ENCODE measurements around the gene SGPL1. TPM values are rescaled to one million over a fixed set of nuclear protein-coding genes. Genes with fewer than 3 reads are reported as not detected.
"Not testable (repeated sequence)": the region's sequence is repeated elsewhere in the genome, so short reads cannot be mapped to it uniquely, and the experiment has no call there.

SGPL1 gene
- total RNA-seq, 2 experiments from 2014 or later, result 13.7 to 16.6 TPM

DNA sequence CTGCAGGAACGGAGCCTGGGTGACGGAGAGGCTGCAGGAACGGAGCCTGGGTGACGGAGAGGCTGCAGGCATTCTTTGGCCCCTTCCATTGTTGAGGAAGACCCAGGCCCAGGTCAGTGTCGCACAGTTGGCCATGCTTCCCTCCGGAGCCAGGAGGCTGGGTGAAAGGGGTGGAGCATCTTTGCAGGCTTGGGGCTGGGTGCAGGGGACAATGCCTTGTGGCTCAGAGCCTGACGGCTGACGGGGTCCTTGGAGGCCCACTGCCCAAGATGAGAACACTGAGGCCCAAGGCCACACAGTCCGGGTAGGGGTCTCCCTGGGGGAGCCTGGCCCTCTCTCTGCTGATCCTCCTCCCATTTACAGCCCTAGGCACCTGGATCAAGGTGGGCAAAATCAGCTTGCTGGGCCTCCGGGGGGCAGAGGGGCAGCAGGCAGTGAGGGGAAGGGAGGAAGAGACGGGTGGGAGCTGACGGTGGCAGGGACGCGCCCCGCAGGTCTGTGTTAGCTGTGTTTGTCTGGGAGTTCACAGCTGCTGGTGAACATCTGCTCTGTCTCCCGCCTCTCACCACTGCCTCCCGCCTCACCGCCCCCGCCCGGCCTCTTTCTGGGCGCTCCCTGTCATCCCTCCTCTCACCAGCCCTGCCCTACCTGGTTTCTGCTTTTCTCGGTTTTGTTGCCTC is 103.2 kb downstream of the SGPL1 start:
- no peak for ATAC-seq
- intact Hi-C loops (cut with micrococcal nuclease), result no loop called here
- H3K36me3 Mint-ChIP-seq (ENCODE audit: low read depth), result no peaks in the 10 kb centered on the region
- peaks cover 12% of the 10 kb centered on the region for H3K27me3 Mint-ChIP-seq
- no peaks in the 10 kb centered on the region for H3K9me3 Mint-ChIP-seq
- no peak overlapping the region for H3K27ac Mint-ChIP-seq
- POLR2A ChIA-PET, result no interaction called here
- TF ChIP-seq, protein P1, sequence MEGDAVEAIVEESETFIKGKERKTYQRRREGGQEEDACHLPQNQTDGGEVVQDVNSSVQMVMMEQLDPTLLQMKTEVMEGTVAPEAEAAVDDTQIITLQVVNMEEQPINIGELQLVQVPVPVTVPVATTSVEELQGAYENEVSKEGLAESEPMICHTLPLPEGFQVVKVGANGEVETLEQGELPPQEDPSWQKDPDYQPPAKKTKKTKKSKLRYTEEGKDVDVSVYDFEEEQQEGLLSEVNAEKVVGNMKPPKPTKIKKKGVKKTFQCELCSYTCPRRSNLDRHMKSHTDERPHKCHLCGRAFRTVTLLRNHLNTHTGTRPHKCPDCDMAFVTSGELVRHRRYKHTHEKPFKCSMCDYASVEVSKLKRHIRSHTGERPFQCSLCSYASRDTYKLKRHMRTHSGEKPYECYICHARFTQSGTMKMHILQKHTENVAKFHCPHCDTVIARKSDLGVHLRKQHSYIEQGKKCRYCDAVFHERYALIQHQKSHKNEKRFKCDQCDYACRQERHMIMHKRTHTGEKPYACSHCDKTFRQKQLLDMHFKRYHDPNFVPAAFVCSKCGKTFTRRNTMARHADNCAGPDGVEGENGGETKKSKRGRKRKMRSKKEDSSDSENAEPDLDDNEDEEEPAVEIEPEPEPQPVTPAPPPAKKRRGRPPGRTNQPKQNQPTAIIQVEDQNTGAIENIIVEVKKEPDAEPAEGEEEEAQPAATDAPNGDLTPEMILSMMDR (IDR thresholded peaks at IDR 0.05), result no peak
- H3K4me3 Mint-ChIP-seq, result no peak overlapping the region
- no peaks in the 10 kb centered on the region for H3K4me1 Mint-ChIP-seq (ENCODE audit: low read depth)
- no peak for DNase-seq
- CTCF ChIA-PET, result no interaction called here

DNA sequence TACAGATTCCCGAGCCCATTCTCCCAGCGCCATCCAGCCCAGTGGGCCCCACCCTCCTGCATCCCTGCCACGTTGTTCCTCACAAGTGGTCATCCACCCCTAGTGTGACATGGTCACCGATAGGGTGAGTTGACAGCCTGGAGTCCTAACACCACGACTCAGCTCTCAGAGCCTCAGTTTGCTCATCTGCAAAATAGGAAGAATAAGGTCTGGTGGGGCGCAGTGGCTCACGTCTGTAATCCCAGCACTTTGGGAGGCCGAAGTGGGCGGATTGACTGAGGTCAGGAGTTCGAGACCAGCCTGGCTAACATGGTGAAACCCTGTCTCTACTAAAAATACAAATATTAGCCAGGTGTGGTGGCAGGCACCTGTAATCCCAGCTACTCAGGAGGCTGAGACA is 104.2 kb downstream of the SGPL1 start:
- ATAC-seq; DNase-seq; H3K27ac Mint-ChIP-seq; CTCF ChIA-PET; H3K36me3 Mint-ChIP-seq (ENCODE audit: low read depth); H3K9me3 Mint-ChIP-seq; intact Hi-C loops (cut with micrococcal nuclease); POLR2A ChIA-PET; H3K4me3 Mint-ChIP-seq; H3K4me1 Mint-ChIP-seq (ENCODE audit: low read depth): not testable (repeated sequence)
- H3K27me3 Mint-ChIP-seq, result peaks cover 12% of the 10 kb centered on the region

DNA sequence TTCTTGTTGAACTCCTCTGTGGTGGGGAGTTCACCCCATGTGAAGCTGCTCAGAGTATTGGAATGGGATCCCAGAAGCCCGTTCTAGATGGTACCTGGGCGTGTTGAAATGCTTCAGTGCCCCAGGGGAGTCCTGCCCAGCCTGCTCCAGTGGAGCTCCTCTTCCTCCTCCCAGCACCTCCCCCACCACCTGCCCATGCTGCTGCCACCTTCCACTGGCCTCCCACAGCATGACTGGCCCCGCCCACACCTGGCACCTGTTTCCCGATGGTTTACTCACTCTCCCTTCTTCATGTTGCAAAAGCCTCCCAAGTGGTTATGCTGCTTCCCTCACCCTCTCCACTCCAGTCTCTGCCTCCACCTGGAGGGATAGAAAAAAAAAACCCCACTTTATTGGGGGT is 104.8 kb downstream of the SGPL1 start:
- Mint-ChIP-seq H3K9me3 (no peaks in the 10 kb centered on the region), H3K27me3 (peaks cover 11% of the 10 kb centered on the region), H3K27ac (no peak overlapping the region), H3K36me3 (ENCODE audit: low read depth) (no peaks in the 10 kb centered on the region), H3K4me3 (no peak overlapping the region), H3K4me1 (ENCODE audit: low read depth) (no peaks in the 10 kb centered on the region)
- TF ChIP-seq, protein P1 (IDR thresholded peaks at IDR 0.05), result no peak
- intact Hi-C loops (cut with micrococcal nuclease), result no loop called here
- ChIA-PET CTCF (no interaction called here), POLR2A (no interaction called here)
- DNase-seq (no peak), ATAC-seq (no peak)

DNA sequence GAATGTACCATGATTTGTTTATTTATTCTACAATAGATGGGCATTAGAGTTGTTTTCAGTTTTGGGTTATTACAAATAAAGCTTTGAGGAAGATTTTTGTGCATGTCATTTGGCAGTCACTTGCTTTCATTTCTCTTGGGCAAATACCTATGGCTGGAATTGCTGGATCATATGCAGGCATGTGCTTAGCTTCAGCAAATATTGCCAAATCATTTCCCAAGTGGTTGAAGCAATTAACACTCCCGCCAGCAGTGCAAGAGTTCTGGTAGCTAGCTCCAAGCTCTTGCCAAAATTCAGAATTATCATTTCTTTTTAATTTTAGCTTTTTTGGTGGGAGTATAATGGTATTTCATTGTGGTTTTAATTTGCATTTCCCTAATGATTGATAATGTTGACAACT is 105.5 kb downstream of the SGPL1 start:
- Mint-ChIP-seq H3K27me3 (peaks cover 7% of the 10 kb centered on the region), H3K27ac (no peak overlapping the region), H3K9me3 (no peaks in the 10 kb centered on the region), H3K4me1 (ENCODE audit: low read depth) (no peaks in the 10 kb centered on the region), H3K36me3 (ENCODE audit: low read depth) (no peaks in the 10 kb centered on the region), H3K4me3 (no peak overlapping the region)
- TF ChIP-seq, protein P1 (IDR thresholded peaks at IDR 0.05), result no peak
- DNase-seq (no peak), ATAC-seq (no peak)
- ChIA-PET POLR2A (no interaction called here), CTCF (interaction anchor here (0.9 kb wide), 1 partner anchor 19 kb away, joined by 4 read pairs; no protein-coding TSS in a partner anchor)
- intact Hi-C loops (cut with micrococcal nuclease), result no loop called here

DNA sequence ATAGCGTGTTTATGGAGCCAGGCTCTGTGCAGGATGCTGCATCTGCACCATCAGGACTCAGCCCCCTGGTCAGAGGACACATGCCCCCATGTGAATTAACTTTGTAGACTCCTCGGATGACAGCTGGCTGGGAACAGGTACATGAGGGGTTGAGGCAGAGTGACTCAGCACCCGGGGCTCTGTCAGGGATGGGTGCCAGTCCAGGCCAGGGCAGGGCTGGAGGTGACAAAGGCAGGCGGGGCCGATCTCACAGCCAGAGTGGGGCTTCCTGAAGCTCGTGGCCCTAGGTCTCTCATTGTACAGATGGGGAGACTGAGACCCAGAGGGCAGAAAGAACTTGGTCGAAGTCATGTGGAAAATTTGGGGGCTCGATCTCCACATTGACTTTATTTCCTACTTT is 107.9 kb downstream of the SGPL1 start:
- no peak for DNase-seq
- intact Hi-C loops (cut with micrococcal nuclease), result no loop called here
- Mint-ChIP-seq H3K4me1 (ENCODE audit: low read depth) (no peaks in the 10 kb centered on the region), H3K27ac (no peak overlapping the region), H3K4me3 (no peak overlapping the region), H3K27me3 (peaks cover 5% of the 10 kb centered on the region), H3K36me3 (ENCODE audit: low read depth) (no peaks in the 10 kb centered on the region), H3K9me3 (no peaks in the 10 kb centered on the region)
- ATAC-seq, result no peak
- TF ChIP-seq, protein P1 (IDR thresholded peaks at IDR 0.05), result no peak
- CTCF ChIA-PET, result interaction anchor here (1.9 to 4.2 kb wide), 2 partner anchors 20 to 285 kb away, joined by 6 to 29 read pairs; no protein-coding TSS in a partner anchor
- POLR2A ChIA-PET, result no interaction called here
